ENCODE measurements around the gene MEGF11. TPM values are rescaled to one million over a fixed set of nuclear protein-coding genes. Genes with fewer than 3 reads are reported as not detected.

MEGF11 gene
- total RNA-seq, 2 donors from 2014 or later, result not detected

GRCh38 chr15:66156310-66156975 is 97.1 kb downstream of the MEGF11 start:
- DNase-seq (ENCODE audit: low spot score), result no peak
- no peak overlapping the region for H3K27ac ChIP-seq
- 87% methylated on average over 10 of the region's 10 CpGs for WGBS
- H3K4me3 ChIP-seq, result no peak overlapping the region
- peaks cover 5% of the 10 kb centered on the region for H3K27me3 ChIP-seq (replicated peaks; ENCODE audit: insufficient read depth)
- TF ChIP-seq POLR2A (IDR thresholded peaks at IDR 0.05) (no peak), CTCF (IDR thresholded peaks at IDR 0.05) (no peak), POLR2AphosphoS5 (IDR thresholded peaks at IDR 0.05) (no peak)
- no peaks in the 10 kb centered on the region for H3K9me3 ChIP-seq
- H3K4me1 ChIP-seq (replicated peaks), result no peaks in the 10 kb centered on the region
- no peaks in the 10 kb centered on the region for H3K36me3 ChIP-seq
- intact Hi-C loops (cut with DNase I), result no loop called here

GRCh38 chr15:66155065-66155464 is 98.5 kb downstream of the MEGF11 start:
- no peak for DNase-seq (ENCODE audit: low spot score)
- Histone ChIP-seq H3K27ac (no peak overlapping the region), H3K27me3 (replicated peaks; ENCODE audit: insufficient read depth) (peaks cover 5% of the 10 kb centered on the region), H3K4me1 (replicated peaks) (no peaks in the 10 kb centered on the region), H3K4me3 (no peak overlapping the region), H3K9me3 (no peaks in the 10 kb centered on the region), H3K36me3 (no peaks in the 10 kb centered on the region)
- TF ChIP-seq POLR2A (IDR thresholded peaks at IDR 0.05) (no peak), POLR2AphosphoS5 (IDR thresholded peaks at IDR 0.05) (no peak), CTCF (IDR thresholded peaks at IDR 0.05) (no peak)
- intact Hi-C loops (cut with DNase I), result no loop called here
- 90% methylated on average over 5 of the region's 5 CpGs for WGBS

- intact Hi-C loops (cut with DNase I), result no loop called here
- Histone ChIP-seq H3K9me3 (no peaks in the 10 kb centered on the region), H3K27ac (no peak overlapping the region), H3K4me1 (replicated peaks) (no peaks in the 10 kb centered on the region), H3K4me3 (no peak overlapping the region), H3K27me3 (replicated peaks; ENCODE audit: insufficient read depth) (peaks cover 5% of the 10 kb centered on the region), H3K36me3 (no peaks in the 10 kb centered on the region)
- TF ChIP-seq POLR2A (IDR thresholded peaks at IDR 0.05), result no peak
- TF ChIP-seq CTCF (IDR thresholded peaks at IDR 0.05), result no peak
- no peak for TF ChIP-seq POLR2AphosphoS5 (IDR thresholded peaks at IDR 0.05)
- DNase-seq (ENCODE audit: low spot score), result no peak
- WGBS, result 59% methylated on average over 4 of the region's 4 CpGs
Observed at GRCh38 chr15:66154581-66154980, 99.0 kb downstream of the MEGF11 start.

- no peak for TF ChIP-seq CTCF (IDR thresholded peaks at IDR 0.05)
- DNase-seq (ENCODE audit: low spot score), result no peak
- 75% methylated on average over 15 of the region's 15 CpGs for WGBS
- no peaks in the 10 kb centered on the region for H3K4me1 ChIP-seq (replicated peaks)
- H3K4me3 ChIP-seq, result no peak overlapping the region
- no peaks in the 10 kb centered on the region for H3K9me3 ChIP-seq
- H3K27me3 ChIP-seq (replicated peaks; ENCODE audit: insufficient read depth), result peaks cover 5% of the 10 kb centered on the region
- no peak overlapping the region for H3K27ac ChIP-seq
- intact Hi-C loops (cut with DNase I), result no loop called here
- no peaks in the 10 kb centered on the region for H3K36me3 ChIP-seq
Observed at GRCh38 chr15:66153549-66154415, 99.8 kb downstream of the MEGF11 start.
